Pancreas (tissue), 10 donors: ENCODE results near the gene ENTPD7. TPM values are rescaled to one million over a fixed set of nuclear protein-coding genes. Genes with fewer than 3 reads are reported as not detected.

Experiments used
- ATAC-seq, 4 donors: fragments of 200-7000 bp; cut with Tn5 transposase; one replicate each; pipeline versions ENCODE4 v1.8.0 to v1.9.1; 2020; ENCODE audit warnings: mild to moderate bottlenecking in 4 of 4, moderate library complexity in 4 of 4
- DNase-seq, 6 donors: peaks; one replicate each; pipeline ENCODE4 v3.0.0-alpha.2; 2020
- FAIRE-seq: peaks from 2 replicates; lab custom pipeline; 2012; peaks lifted over from hg19 to GRCh38; lab: Jason Lieb, UNC
- H3K27ac ChIP-seq, 4 donors: fragments of 200-600 bp; sonication (generic); 1 replicate in 3 of 4; 2 replicates in 1 of 4; pipeline versions ENCODE4 v1.5.0 to v1.8.0; 2020
- H3K27me3 ChIP-seq, 4 donors: fragments of 200-600 bp; one replicate each; pipeline ENCODE4 v1.8.0; 2021
- H3K36me3 ChIP-seq, 3 donors: fragments of 200-600 bp; sonication (generic) in 1 of 3; one replicate each; pipeline versions ENCODE4 v1.5.0 to v1.8.0; 2020 to 2021
- H3K4me1 ChIP-seq, 3 donors: fragments of 200-600 bp; one replicate each; pipeline ENCODE4 v1.8.0; 2021
- H3K4me3 ChIP-seq, 4 donors: fragments of 200-600 bp; sonication (generic) in 2 of 4; one replicate each; pipeline versions ENCODE4 v1.5.0 to v1.8.0; 2020 to 2021
- H3K9me3 ChIP-seq, 4 donors: fragments of 200-600 bp; one replicate each; pipeline ENCODE4 v1.8.0; 2021
- CTCF ChIP-seq, 4 donors: fragments of 200-600 bp; sonication (generic) in 3 of 4; IDR thresholded peaks; one replicate each; pipeline versions ENCODE4 v1.5.0 to v1.8.0; 2021; ENCODE audit warnings: antibody characterized with exemption in 4 of 4
- WGBS, 2 donors: extraction: QIAGEN DNeasy Blood & Tissue Kit; methylation state at CpG; one replicate each; pipeline ENCODE4 v1.1.7; 2013; 5-methylcytosine and 5-hydroxymethylcytosine counted together
- intact Hi-C, 3 donors: fragments of 100-400 bp; cut with DNase I; formaldehyde crosslinking; loops; one replicate each; pipeline versions ENCODE4 v1.11.1 to v1.14.2; 2022
- polyA plus RNA-seq, 2 donors: library from polyadenylated mRNA; stranded (reverse); fragments of 200-250 nt; gene quantifications; one replicate each; pipeline ENCODE4 v1.2.3, GENCODE V29; 2013
- total RNA-seq, 6 donors: library from RNA; stranded (reverse); fragmentation: NEBNext Ultra II Directional in 4 of 6; extraction: Animal tissue kit (Norgen Biotek cat#: 25700) in 4 of 6; gene quantifications; one replicate each; pipeline versions ENCODE4 v1.2.1 to v1.2.4, GENCODE V29; 2021 to 2023
- donor health status: healthy with polysubstance abuse.
- donor health status: DM: no; HTN: no; CAD: no; lungs with moderate emphysema.
- donor health status: DM: no; HTN: no; CAD: no.
- donor health status: control.
- donor health status: control.
- donor health status: Bipolar disorder and iron deficiency.
- donor health status: DM: yes; HTN: yes; CAD: no.
- donor health status: DM: no; HTN: no; CAD: no.
- donor health status: DM: no; HTN: no; CAD: no.
- donor health status: DM: yes; HTN: yes; CAD: no.

Gene ENTPD7
- total and polyA plus RNA-seq, 8 donors: 1.8 to 19.8 (median 11.3) TPM

DNA sequence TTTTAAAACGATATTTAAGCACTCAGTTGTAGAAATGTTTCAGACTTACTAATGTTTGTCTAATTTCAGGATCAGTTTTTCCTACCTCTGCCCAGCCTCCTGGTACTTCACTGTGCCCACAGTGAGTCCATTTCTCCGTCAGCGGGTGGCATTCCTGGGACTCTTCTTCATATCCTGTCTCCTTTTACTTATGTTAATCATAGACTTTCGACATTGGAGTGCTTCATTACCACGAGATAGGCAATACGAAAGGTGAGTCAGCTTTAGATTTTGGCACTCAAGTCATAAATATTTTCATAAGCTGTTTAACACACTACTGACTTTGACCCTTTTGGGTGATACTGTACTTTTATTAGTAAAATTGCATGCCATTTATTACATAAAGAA lies 2.1 kb downstream of the ENTPD7 start:
- Histone ChIP-seq H3K4me1 (peaks cover 0 to 15% (median 7%) of the 10 kb centered on the region in 3 donors), H3K36me3 (no peaks in the 10 kb centered on the region), H3K9me3 (no peaks in the 10 kb centered on the region), H3K27ac (peak overlapping the region in 3 of 4 donors; percentile 32 to 73 (median 60)), H3K27me3 (no peaks in the 10 kb centered on the region), H3K4me3 (peak overlapping the region in 2 of 4 donors; percentile 15 to 94)
- WGBS, 2 donors: 32 to 43% methylated on average over 6 of the region's 6 CpGs
- DNase-seq (no peak), FAIRE-seq (no peak), ATAC-seq (no peak)
- TF ChIP-seq CTCF (IDR thresholded peaks at IDR 0.05): no peak
- intact Hi-C loops: no loop called here

GRCh38 chr10:99665304-99665703 lies 6.0 kb downstream of the ENTPD7 start:
- Histone ChIP-seq H3K4me1 (peaks cover 0 to 24% (median 10%) of the 10 kb centered on the region in 3 donors), H3K9me3 (no peaks in the 10 kb centered on the region), H3K4me3 (no peak overlapping the region), H3K27me3 (no peaks in the 10 kb centered on the region), H3K27ac (no peak overlapping the region), H3K36me3 (no peaks in the 10 kb centered on the region)
- ATAC-seq (no peak), DNase-seq (no peak), FAIRE-seq (no peak)
- no peak for TF ChIP-seq CTCF (IDR thresholded peaks at IDR 0.05)
- intact Hi-C loops: no loop called here
- WGBS, 2 donors: 96% methylated on average over 2 of the region's 2 CpGs

DNA sequence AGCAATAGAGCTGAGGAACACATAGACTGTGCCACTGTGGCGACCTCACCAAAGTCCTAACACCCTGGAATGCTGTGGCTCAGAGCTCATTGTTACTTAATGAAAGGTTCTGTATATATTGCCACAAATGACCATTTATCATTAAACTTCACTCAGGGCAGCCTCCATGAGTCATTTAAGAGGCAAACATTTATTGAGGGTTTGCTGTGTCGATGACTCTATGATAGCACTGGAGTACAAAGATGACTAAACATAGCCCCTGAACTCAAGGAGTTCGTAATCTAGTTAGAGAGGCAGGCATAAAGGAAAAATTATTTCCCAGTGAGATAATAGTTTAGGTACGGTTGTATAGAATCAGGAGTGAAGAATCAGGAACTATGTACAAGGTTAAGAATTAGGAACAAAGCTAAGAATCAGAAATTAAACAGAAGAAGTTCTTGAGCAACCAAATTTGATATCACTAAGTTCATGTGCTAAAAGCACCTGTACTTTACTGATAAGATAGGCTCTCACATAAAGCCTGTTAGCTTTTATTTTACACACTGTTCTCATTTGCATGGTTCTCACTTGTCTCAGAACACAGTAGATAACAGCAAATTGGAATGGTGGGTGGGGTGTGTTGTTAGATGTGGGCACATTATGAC lies 7.9 kb downstream of the ENTPD7 start:
- ATAC-seq: peak; percentile 72 to 86 (median 84)
- Histone ChIP-seq H3K4me1 (peaks cover 0 to 17% (median 10%) of the 10 kb centered on the region in 3 donors), H3K36me3 (no peaks in the 10 kb centered on the region), H3K27me3 (no peaks in the 10 kb centered on the region), H3K9me3 (no peaks in the 10 kb centered on the region), H3K27ac (peak overlapping the region in 3 of 4 donors; percentile 10 to 53 (median 22)), H3K4me3 (no peak overlapping the region)
- intact Hi-C loops: no loop called here
- DNase-seq: no peak
- TF ChIP-seq CTCF (IDR thresholded peaks at IDR 0.05): no peak
- 50 to 59% methylated on average over 4 of the region's 4 CpGs for whole genome bisulfite sequencing, 2 donors
- FAIRE-seq: no peak

- FAIRE-seq (peak; percentile 47), DNase-seq (no peak), ATAC-seq (no peak)
- no peaks in the 10 kb centered on the region for H3K27me3 ChIP-seq
- no peaks in the 10 kb centered on the region for H3K36me3 ChIP-seq
- H3K27ac ChIP-seq: no peak overlapping the region
- H3K4me1 ChIP-seq: peaks cover 8 to 35% (median 25%) of the 10 kb centered on the region in 3 donors
- WGBS, 2 donors: 84 to 90% methylated on average over 2 of the region's 2 CpGs
- no peak for TF ChIP-seq CTCF (IDR thresholded peaks at IDR 0.05)
- H3K9me3 ChIP-seq: no peaks in the 10 kb centered on the region
- intact Hi-C loops: no loop called here
- no peak overlapping the region for H3K4me3 ChIP-seq
These were observed 12.1 kb downstream of the ENTPD7 start for GRCh38 chr10:99671386-99671785.

DNA sequence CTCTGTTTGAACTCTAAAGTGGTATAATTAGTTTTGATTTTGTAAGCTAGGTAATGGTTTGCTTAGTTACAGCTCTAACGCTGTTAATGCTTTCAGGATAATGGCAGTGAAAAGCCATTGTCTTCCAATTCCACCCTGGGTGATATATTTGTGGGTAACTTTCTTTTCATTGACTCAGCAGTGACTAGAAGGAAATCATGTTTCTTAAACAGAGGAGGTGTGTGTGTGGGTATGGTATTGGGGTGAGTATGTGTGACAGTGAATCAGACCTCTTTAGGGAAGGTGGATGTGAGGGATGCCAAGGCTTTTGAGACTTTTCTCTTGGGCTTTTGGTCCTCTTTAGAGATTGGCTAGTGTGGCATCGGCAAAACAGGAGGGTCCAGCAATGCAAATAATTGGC lies 13.6 kb downstream of the ENTPD7 start:
- H3K27ac ChIP-seq: peak overlapping the region in 2 of 4 donors; percentile 13 to 60
- no peaks in the 10 kb centered on the region for H3K9me3 ChIP-seq
- no peak overlapping the region for H3K4me3 ChIP-seq
- no peaks in the 10 kb centered on the region for H3K27me3 ChIP-seq
- H3K36me3 ChIP-seq: no peaks in the 10 kb centered on the region
- H3K4me1 ChIP-seq: peaks cover 9 to 32% (median 22%) of the 10 kb centered on the region in 3 donors
- WGBS, 2 donors: 94 to 99% methylated on average over 2 of the region's 2 CpGs
- no peak for ATAC-seq
- no peak for TF ChIP-seq CTCF (IDR thresholded peaks at IDR 0.05)
- no peak for FAIRE-seq
- intact Hi-C loops: no loop called here
- DNase-seq: no peak
